ENCODE measurements around the gene CYP4F2.
"Not testable (repeated sequence)": the region's sequence is repeated elsewhere in the genome, so short reads cannot be mapped to it uniquely, and the experiment has no call there.

The CYP4F2 gene, protein sequence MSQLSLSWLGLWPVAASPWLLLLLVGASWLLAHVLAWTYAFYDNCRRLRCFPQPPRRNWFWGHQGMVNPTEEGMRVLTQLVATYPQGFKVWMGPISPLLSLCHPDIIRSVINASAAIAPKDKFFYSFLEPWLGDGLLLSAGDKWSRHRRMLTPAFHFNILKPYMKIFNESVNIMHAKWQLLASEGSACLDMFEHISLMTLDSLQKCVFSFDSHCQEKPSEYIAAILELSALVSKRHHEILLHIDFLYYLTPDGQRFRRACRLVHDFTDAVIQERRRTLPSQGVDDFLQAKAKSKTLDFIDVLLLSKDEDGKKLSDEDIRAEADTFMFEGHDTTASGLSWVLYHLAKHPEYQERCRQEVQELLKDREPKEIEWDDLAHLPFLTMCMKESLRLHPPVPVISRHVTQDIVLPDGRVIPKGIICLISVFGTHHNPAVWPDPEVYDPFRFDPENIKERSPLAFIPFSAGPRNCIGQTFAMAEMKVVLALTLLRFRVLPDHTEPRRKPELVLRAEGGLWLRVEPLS

GRCh38 chr19:15897738-15898276, at the start of gene CYP4F2:
TSS of gene CYP4F2 (minus strand) at chr19:15898074. CDS start at chr19:15897611, 463 bp downstream.
- no peak for DNase-seq (ENCODE audit: low read depth in 2 of 2, low spot score in 1 of 2)

DNA sequence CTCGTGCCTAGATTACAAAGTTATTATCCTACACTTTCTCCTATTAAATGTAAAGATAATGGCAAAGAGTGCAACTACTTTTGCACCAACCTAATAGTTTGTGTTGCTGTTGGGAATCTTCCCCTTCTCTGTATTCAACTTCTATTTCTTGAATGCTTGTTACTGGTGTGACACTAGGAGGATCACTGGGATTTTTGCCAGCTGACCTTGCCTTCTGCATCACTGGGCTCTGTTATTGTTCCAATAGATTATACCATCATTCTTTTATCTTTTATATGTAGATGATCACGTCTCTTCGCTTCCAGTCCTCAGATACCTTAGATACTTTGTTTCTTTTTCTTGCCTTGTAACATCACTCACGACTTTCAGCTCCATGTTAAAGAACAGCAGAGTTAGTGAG, 47.4 kb upstream of the CYP4F2 start:
- DNase-seq (ENCODE audit: low read depth in 2 of 2, low spot score in 1 of 2), result no peak

DNA sequence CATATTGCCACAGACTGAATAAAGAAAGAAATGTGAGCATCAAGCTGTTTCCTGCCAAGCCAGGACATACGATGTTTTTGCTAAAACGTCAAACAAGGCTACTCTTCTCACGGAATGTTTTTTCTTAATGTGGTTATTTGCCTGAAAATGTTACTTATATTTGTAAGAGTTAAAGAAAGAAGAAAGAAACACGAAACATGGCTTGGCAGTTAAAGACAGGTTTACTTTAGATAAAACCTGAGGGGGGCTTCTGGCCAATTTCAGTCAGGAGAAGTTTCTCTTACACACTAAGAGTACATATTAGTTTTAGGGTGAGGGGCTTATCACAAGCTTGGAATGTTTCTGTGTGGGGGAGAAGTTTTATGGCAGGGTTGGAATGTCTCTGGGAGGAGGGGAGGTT, 46.5 kb upstream of the CYP4F2 start:
- no peak for DNase-seq (ENCODE audit: low read depth in 2 of 2, low spot score in 1 of 2)

GRCh38 chr19:15937771-15938170, 39.9 kb upstream of the CYP4F2 start:
- no peak for DNase-seq (ENCODE audit: low read depth in 2 of 2, low spot score in 1 of 2)

- no peak for DNase-seq (ENCODE audit: low read depth in 2 of 2, low spot score in 1 of 2)
Observed at GRCh38 chr19:15936950-15937349, 39.1 kb upstream of the CYP4F2 start.

DNA sequence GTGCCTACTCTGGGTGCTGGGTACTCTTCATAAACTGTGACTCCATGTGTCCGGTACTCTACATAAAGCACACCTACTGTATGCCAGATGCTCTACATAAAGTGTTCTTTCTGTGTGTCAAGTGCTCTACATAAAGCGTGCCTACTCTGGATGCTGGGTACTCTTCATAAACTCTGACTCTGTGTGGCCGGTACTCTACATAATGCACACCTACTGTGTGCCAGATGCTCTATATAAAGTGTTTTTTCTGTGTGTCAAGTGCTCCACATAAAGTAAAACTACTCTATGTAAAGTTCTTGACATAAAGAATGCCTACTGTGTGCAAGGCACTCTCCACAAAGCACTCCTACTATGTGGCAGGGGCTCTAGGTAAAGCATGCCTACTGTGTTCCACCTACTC, 38.3 kb upstream of the CYP4F2 start:
- no peak for DNase-seq (ENCODE audit: low read depth in 2 of 2, low spot score in 1 of 2)

DNA sequence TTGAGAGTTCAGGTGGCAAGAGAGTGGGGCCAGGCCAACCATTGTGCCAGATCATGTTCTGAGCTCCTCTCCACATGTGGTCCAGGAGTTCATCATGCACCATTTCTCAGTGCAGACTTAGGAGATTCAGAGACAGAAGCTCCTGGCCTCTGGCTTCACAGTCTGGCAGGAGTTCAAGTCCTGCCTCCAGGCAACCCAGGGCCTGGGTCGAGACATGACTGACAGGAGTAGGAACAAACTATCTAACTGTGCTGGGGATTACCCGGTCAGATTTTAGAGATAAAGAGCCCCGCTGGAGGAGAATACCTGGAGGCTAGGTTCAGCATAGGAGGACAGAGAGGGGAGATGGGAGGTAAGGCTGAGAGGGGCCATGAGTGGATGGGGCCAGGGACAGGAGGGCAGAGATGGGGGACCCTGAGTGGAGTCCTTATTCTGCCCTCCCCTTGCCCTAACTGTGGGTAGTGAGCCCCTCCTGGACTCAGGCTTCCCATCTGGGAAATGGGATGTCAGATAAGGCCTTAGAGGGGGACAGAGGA, 37.4 kb upstream of the CYP4F2 start:
- no peak for DNase-seq (ENCODE audit: low read depth in 2 of 2, low spot score in 1 of 2)

- no peak for DNase-seq (ENCODE audit: low read depth in 2 of 2, low spot score in 1 of 2)
Observed at GRCh38 chr19:15934332-15935078, 36.6 kb upstream of the CYP4F2 start, which contains the start of gene CYP4F11. TSS of gene CYP4F11 (minus strand) at chr19:15934529. CDS start at chr19:15934408, 121 bp downstream.

GRCh38 chr19:15933761-15934331, 36.0 kb upstream of the CYP4F2 start:
- DNase-seq (ENCODE audit: low read depth in 2 of 2, low spot score in 1 of 2), result not testable (repeated sequence)

GRCh38 chr19:15928321-15928720, 30.4 kb upstream of the CYP4F2 start:
- DNase-seq (ENCODE audit: low read depth in 2 of 2, low spot score in 1 of 2), result no peak

- DNase-seq (ENCODE audit: low read depth in 2 of 2, low spot score in 1 of 2), result no peak
Observed at GRCh38 chr19:15926484-15926883, 28.6 kb upstream of the CYP4F2 start.

- DNase-seq (ENCODE audit: low read depth in 2 of 2, low spot score in 1 of 2), result no peak
Observed at GRCh38 chr19:15923702-15924101, 25.8 kb upstream of the CYP4F2 start.

- DNase-seq (ENCODE audit: low read depth in 2 of 2, low spot score in 1 of 2), result no peak
Observed at GRCh38 chr19:15922021-15922420, 24.1 kb upstream of the CYP4F2 start.

GRCh38 chr19:15919243-15919642, 21.4 kb upstream of the CYP4F2 start:
- no peak for DNase-seq (ENCODE audit: low read depth in 2 of 2, low spot score in 1 of 2)

GRCh38 chr19:15915109-15915508, 17.2 kb upstream of the CYP4F2 start:
- DNase-seq (ENCODE audit: low read depth in 2 of 2, low spot score in 1 of 2), result no peak

DNA sequence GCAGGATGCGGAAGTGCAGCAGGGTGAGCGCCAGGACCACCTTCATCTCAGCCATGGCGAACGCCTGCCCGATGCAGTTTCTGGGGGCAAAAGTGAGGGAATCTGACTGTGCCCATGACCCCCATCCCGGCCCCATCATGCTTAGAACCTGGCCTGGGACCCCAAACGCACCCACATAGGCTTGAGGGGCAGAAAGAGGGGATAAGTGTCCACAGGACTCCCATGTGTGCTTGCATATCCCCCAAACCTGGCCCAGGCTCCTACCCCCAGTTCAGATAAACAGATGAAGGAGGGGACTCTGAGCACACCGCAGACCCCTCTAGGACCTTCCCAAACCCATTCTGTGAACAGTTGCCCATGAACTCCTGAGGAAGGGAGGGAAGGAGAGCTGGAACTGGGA, 16.0 kb upstream of the CYP4F2 start:
- DNase-seq (ENCODE audit: low read depth in 2 of 2, low spot score in 1 of 2), result no peak

GRCh38 chr19:15913384-15913783, 15.5 kb upstream of the CYP4F2 start:
- no peak for DNase-seq (ENCODE audit: low read depth in 2 of 2, low spot score in 1 of 2)

DNA sequence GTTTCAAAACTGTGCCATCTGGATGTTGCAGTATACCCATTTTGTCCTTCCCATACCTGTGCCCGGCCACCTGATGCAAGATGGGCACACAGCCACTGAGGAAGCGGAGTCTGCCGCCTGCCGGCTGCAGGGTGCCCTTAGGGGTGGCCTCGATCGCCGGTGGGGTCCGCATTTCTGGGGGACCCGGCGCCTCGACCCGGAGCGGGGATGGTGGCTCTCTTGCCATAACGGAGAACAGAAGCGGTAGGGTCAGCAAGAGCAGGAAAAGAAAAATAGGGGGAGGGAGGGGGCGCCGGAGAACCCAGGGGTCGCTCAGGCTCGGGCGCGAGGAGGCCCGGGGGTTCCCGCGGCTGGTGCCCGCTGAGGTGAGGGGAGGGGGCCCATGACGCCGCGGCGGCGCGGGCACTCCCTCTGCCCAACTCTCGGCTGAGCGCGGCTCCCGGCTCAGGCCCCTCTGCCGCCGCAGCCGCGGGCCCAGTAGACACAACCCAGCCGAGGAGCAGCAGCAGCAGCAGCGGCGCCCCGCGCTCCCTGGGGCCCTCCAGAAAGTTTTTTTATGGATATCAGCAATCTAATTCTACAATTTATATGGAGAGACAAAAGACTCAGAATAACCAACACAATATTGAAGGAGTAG, 13.8 kb upstream of the CYP4F2 start:
- DNase-seq (ENCODE audit: low read depth in 2 of 2, low spot score in 1 of 2), result no peak

DNA sequence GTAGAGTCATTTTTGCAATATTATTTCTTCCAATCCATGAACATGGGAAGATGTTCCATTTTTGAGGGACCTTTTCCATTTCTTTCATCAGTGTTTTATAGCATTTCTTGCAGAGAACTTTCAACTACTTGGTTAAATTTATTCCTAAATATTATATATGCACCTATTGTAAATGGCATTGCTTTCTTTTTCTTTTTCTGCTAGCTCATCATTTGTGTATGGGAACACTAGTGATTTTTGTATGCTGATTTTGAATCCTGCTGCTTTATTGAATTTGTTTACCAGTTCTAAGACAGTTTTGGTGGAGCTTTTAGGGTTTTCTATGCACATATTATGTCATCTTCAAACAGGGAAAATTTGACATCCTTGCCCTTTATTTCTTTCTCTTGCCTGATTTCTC, 7.2 kb upstream of the CYP4F2 start:
- no peak for DNase-seq (ENCODE audit: low read depth in 2 of 2, low spot score in 1 of 2)

- DNase-seq (ENCODE audit: low read depth in 2 of 2, low spot score in 1 of 2), result not testable (repeated sequence)
Observed at GRCh38 chr19:15902898-15903297, 5.0 kb upstream of the CYP4F2 start.

DNA sequence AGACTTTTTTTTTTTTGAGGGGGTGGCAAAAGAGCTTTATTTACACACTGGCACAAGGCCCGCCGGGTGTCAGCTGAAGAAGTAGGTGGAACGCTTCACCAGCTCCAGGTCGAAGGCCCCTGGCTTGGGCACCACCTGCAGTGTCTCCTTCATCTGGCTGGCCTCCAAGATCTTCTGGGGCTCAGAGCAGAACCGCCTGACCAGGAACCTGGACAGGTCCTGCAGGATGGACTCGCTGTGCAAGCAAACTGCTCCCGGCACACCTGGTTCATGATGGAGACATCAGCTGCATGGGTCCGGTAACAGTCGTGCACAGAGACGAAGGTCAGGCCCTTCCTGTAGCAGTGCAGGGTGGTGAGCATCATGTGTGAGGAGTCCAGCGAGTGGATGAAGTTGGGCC, 4.4 kb upstream of the CYP4F2 start:
- DNase-seq (ENCODE audit: low read depth in 2 of 2, low spot score in 1 of 2), result no peak
